ENCODE measurements around the gene KIF18A. TPM values are rescaled to one million over a fixed set of nuclear protein-coding genes. Genes with fewer than 3 reads are reported as not detected.

Gene KIF18A
- total RNA-seq: 2.6 and 5.5 TPM in 2 replicates

GRCh38 chr11:28107750-28108618 is at the start of gene KIF18A, which contains the start of gene METTL15:
Gene KIF18A (minus strand): TSS chr11:28108156. CDS start chr11:28097947, 10,209 bp downstream.
Gene METTL15 (plus strand): TSS chr11:28108388. CDS start chr11:28113335, 4,947 bp downstream.

Other genes with a start within 250 kb of the KIF18A start
- 14.1 and 19.6 TPM in 2 replicates for gene METTL15, start 232 bp upstream of the KIF18A start, total RNA-seq